Gastroesophageal sphincter (tissue), 4 donors: ENCODE data around the gene CNPY2. TPM values are rescaled to one million over a fixed set of nuclear protein-coding genes. Genes with fewer than 3 reads are reported as not detected.
"Not testable (repeated sequence)": the region's sequence is repeated elsewhere in the genome, so short reads cannot be mapped to it uniquely, and the experiment has no call there.

ENCODE experiments used
- ATAC-seq: fragments of 150-250 bp; one replicate; pipeline ENCODE4 v1.9.1; 2016; ENCODE audit warnings: mild to moderate bottlenecking, moderate library complexity
- H3K27ac ChIP-seq, 4 donors: fragments of 200-600 bp; sonication (generic) in 3 of 4; 1 replicate in 3 of 4; 2 replicates in 1 of 4; pipeline ENCODE4 v1.5.1; 2016 to 2019
- H3K27me3 ChIP-seq: fragments of 200-600 bp; sonication (generic); one replicate; pipeline ENCODE4 v1.5.1; 2019
- H3K36me3 ChIP-seq, 2 donors: fragments of 200-600 bp; sonication (generic); one replicate each; pipeline ENCODE4 v1.5.1; 2019; ENCODE audit warnings: control low read depth in 1 of 2
- H3K4me1 ChIP-seq, 3 donors: fragments of 200-600 bp; sonication (generic); 1 replicate in 2 of 3; 2 replicates in 1 of 3; pipeline ENCODE4 v1.5.1; 2016 to 2019; ENCODE audit warnings: control low read depth in 2 of 3
- H3K4me3 ChIP-seq, 2 donors: fragments of 200-600 bp; sonication (generic); one replicate each; pipeline ENCODE4 v1.5.1; 2019; ENCODE audit warnings: mild to moderate bottlenecking in 1 of 2, moderate library complexity in 1 of 2
- H3K9me3 ChIP-seq, 3 donors: fragments of 200-600 bp; sonication (generic); one replicate each; pipeline ENCODE4 v1.5.1; 2017 to 2019; ENCODE audit warnings: control low read depth in 2 of 3
- CTCF ChIP-seq, 4 experiments: fragments of 200-600 bp in 2 of 4; fragments of 450-650 bp in 2 of 4; sonication (generic) in 1 of 4; IDR thresholded peaks; one replicate each; pipeline ENCODE4 v1.5.1; 2017 to 2019; ENCODE audit warnings: antibody characterized with exemption in 4 of 4, mild to moderate bottlenecking in 2 of 4, moderate library complexity in 2 of 4
- EP300 ChIP-seq: sonication (generic); formaldehyde crosslinking; IDR thresholded peaks from one replicate; pipeline ENCODE4 v1.6.1; 2017; ENCODE audit warnings: antibody characterized with exemption, mild to moderate bottlenecking
- POLR2A ChIP-seq, 2 donors: fragments of 450-650 bp; IDR thresholded peaks; one replicate each; pipeline ENCODE4 v1.6.1; 2017; ENCODE audit warnings: antibody characterized with exemption in 2 of 2, mild to moderate bottlenecking in 2 of 2, moderate library complexity in 1 of 2
- POLR2AphosphoS5 ChIP-seq: sonication (generic); formaldehyde crosslinking; IDR thresholded peaks from one replicate; pipeline ENCODE4 v1.6.1; 2017; ENCODE audit warnings: antibody characterized with exemption
- WGBS, 2 donors: methylation state at CpG; one replicate each; pipeline ENCODE4 v1.1.5; 2018; ENCODE audit warnings: low coverage in 1 of 2; 5-methylcytosine and 5-hydroxymethylcytosine counted together
- total RNA-seq, 4 donors: library from RNA; depleted of rRNA; stranded (reverse); fragments of >200 nt; gene quantifications; one replicate each; pipeline ENCODE4 v1.1.0, GENCODE V29; 2016

Gene CNPY2
- total RNA-seq, 4 donors from 2014 or later: 55.7 to 82.0 (median 65.2) TPM

GRCh38 chr12:56324206-56324605 lies 8.4 kb upstream of the CNPY2 start:
- Histone ChIP-seq H3K27me3 (no peaks in the 10 kb centered on the region), H3K36me3 (peaks cover 0 to 95% of the 10 kb centered on the region in 2 donors), H3K9me3 (no peaks in the 10 kb centered on the region), H3K4me3 (no peak overlapping the region), H3K27ac (no peak overlapping the region), H3K4me1 (no peaks in the 10 kb centered on the region)
- no peak for TF ChIP-seq POLR2A (IDR thresholded peaks at IDR 0.05)
- TF ChIP-seq CTCF (IDR thresholded peaks at IDR 0.05): no peak
- TF ChIP-seq EP300: no peak
- no peak for TF ChIP-seq POLR2AphosphoS5
- 83 to 86% methylated on average over 4 to 6 of the region's 6 CpGs for WGBS, 2 donors
- no peak for ATAC-seq

GRCh38 chr12:56321610-56322009 lies 5.8 kb upstream of the CNPY2 start:
- H3K4me1 ChIP-seq, ATAC-seq, H3K27me3 ChIP-seq, H3K4me3 ChIP-seq, H3K9me3 ChIP-seq, H3K27ac ChIP-seq: not testable (repeated sequence)
- WGBS, 2 donors: 91 to 97% methylated on average over 3 to 8 of the region's 8 CpGs
- H3K36me3 ChIP-seq: peaks cover 0 to 90% of the 10 kb centered on the region in 2 donors

GRCh38 chr12:56321027-56321426 lies 5.2 kb upstream of the CNPY2 start:
- H3K27me3 ChIP-seq: no peaks in the 10 kb centered on the region
- H3K27ac ChIP-seq: no peak overlapping the region
- peaks cover 0 to 9% (median 0%) of the 10 kb centered on the region in 3 donors for H3K4me1 ChIP-seq
- 76 to 88% methylated on average over 1 to 2 of the region's 2 CpGs for WGBS, 2 donors
- H3K9me3 ChIP-seq: no peaks in the 10 kb centered on the region
- no peak overlapping the region for H3K4me3 ChIP-seq
- TF ChIP-seq POLR2AphosphoS5 (no peak), CTCF (IDR thresholded peaks at IDR 0.05) (no peak), EP300 (no peak), POLR2A (IDR thresholded peaks at IDR 0.05) (no peak)
- no peak for ATAC-seq
- H3K36me3 ChIP-seq: peaks cover 0 to 84% of the 10 kb centered on the region in 2 donors

GRCh38 chr12:56317675-56318074 lies 1.9 kb upstream of the CNPY2 start:
- Histone ChIP-seq H3K9me3 (no peaks in the 10 kb centered on the region), H3K4me1 (peaks cover 0 to 25% (median 9%) of the 10 kb centered on the region in 3 donors), H3K27me3 (no peaks in the 10 kb centered on the region), H3K4me3 (no peak overlapping the region), H3K27ac (no peak overlapping the region), H3K36me3 (peaks cover 0 to 68% of the 10 kb centered on the region in 2 donors)
- no peak for TF ChIP-seq POLR2A (IDR thresholded peaks at IDR 0.05)
- TF ChIP-seq POLR2AphosphoS5: no peak
- ATAC-seq: no peak
- WGBS, 2 donors: 79 to 89% methylated on average over 3 of the region's 3 CpGs

GRCh38 chr12:56315249-56315621 lies 553 bp downstream of the CNPY2 start:
- TF ChIP-seq EP300: no peak
- TF ChIP-seq POLR2AphosphoS5: no peak
- no peak for TF ChIP-seq CTCF (IDR thresholded peaks at IDR 0.05)
- no peak for TF ChIP-seq POLR2A (IDR thresholded peaks at IDR 0.05)
- no CpG with 5 or more reads among the region's 11 CpGs for WGBS, 2 donors

GRCh38 chr12:56311003-56311402 lies 4.8 kb downstream of the CNPY2 start:
- H3K27me3 ChIP-seq: no peaks in the 10 kb centered on the region
- H3K36me3 ChIP-seq: peaks cover 0 to 83% of the 10 kb centered on the region in 2 donors
- H3K9me3 ChIP-seq: no peaks in the 10 kb centered on the region
- H3K27ac ChIP-seq: no peak overlapping the region
- peaks cover 0 to 16% (median 9%) of the 10 kb centered on the region in 3 donors for H3K4me1 ChIP-seq
- ATAC-seq: no peak
- WGBS, 2 donors: 74 to 94% methylated on average over 6 to 12 of the region's 12 CpGs
- H3K4me3 ChIP-seq: no peak overlapping the region
- TF ChIP-seq CTCF (IDR thresholded peaks at IDR 0.05): no peak
- TF ChIP-seq POLR2A (IDR thresholded peaks at IDR 0.05): no peak
- TF ChIP-seq POLR2AphosphoS5: no peak
- no peak for TF ChIP-seq EP300

More at GRCh38 chr12:56315249-56315621, 553 bp downstream of the CNPY2 start:
- ATAC-seq: no peak
- H3K9me3 ChIP-seq: no peaks in the 10 kb centered on the region
- peaks cover 0 to 25% (median 9%) of the 10 kb centered on the region in 3 donors for H3K4me1 ChIP-seq
- H3K36me3 ChIP-seq: peaks cover 0 to 68% of the 10 kb centered on the region in 2 donors
- H3K27ac ChIP-seq: peak overlapping the region; percentile 69 to 96 (median 93)
- H3K4me3 ChIP-seq: peak overlapping the region; percentile 71 to 89
- H3K27me3 ChIP-seq: no peaks in the 10 kb centered on the region
